Adrenal gland (tissue), 5 donors: Measurements from ENCODE around the gene PLK5.

Experiments
- CTCF ChIP-seq, 6 experiments: fragments of 450-650 bp in 4 of 6; fragments of 200-600 bp in 2 of 6; sonication (generic) in 1 of 6; IDR thresholded peaks; 1 replicate in 5 of 6; 2 replicates in 1 of 6; pipeline versions ENCODE4 v1.5.1 to v1.8.0; 2016 to 2021; ENCODE audit warnings: antibody characterized with exemption in 6 of 6, mild to moderate bottlenecking in 2 of 6, moderate library complexity in 1 of 6
- POLR2A ChIP-seq, 2 donors: fragments of 450-650 bp; IDR thresholded peaks; one replicate each; pipeline ENCODE4 v1.6.1; 2017; ENCODE audit warnings: antibody characterized with exemption in 2 of 2, mild to moderate bottlenecking in 2 of 2, moderate library complexity in 1 of 2
- donor health status: DM: no; HTN: no; CAD: no.

- TF ChIP-seq CTCF (IDR thresholded peaks at IDR 0.05) = no peak
- no peak for TF ChIP-seq POLR2A (IDR thresholded peaks at IDR 0.05)
Measured at GRCh38 chr19:1502433-1503088, 21.3 kb upstream of the PLK5 start.
